Endothelial cell of umbilical vein (primary cell): ENCODE measurements around the gene JARID2. TPM values are rescaled to one million over a fixed set of nuclear protein-coding genes. Genes with fewer than 3 reads are reported as not detected.

Experiments used
- BruUV-seq: library from RNA; stranded (reverse); fragments of 400-500 nt; replicated peaks from 2 replicates; lab custom pipeline; 2021; lab: Mats Ljungman, UMichigan
- CTCF ChIA-PET: fragments of 300-600, 350-600 bp; sonication (Branson Sonifier 250); formaldehyde crosslinking; loops from one replicate; lab custom pipeline; 2021; ENCODE audit warnings: antibody characterized with exemption, inconsistent platforms; lab: Charles Lee
- POLR2A ChIA-PET: fragments of 300-600, 350-600 bp; sonication (Branson Sonifier 250); formaldehyde crosslinking; loops from one replicate; lab custom pipeline; 2021; ENCODE audit warnings: antibody characterized with exemption, inconsistent platforms; lab: Charles Lee
- DNase-seq: peaks from one replicate; pipeline ENCODE4 v3.0.0-alpha.2; 2011; ENCODE audit warnings: low read depth, low spot score
- FAIRE-seq: peaks from 2 replicates; lab custom pipeline; 2011; peaks lifted over from hg19 to GRCh38; lab: Jason Lieb, UNC
- H2AFZ ChIP-seq: 2 replicates; pipeline ENCODE4 v1.6.0; 2012; ENCODE audit warnings: low read depth, low read length, control low read depth, inconsistent platforms
- H3K27ac ChIP-seq: 2 replicates; pipeline ENCODE4 v1.5.1; 2011; ENCODE audit warnings: low read depth, mild to moderate bottlenecking, control low read depth, low read length, moderate library complexity; ENCODE audit not compliant: insufficient read depth
- H3K27me3 ChIP-seq, 2 experiments: 2 replicates each; pipeline versions ENCODE4 v1.6.0 to v1.6.1; 2011; ENCODE audit warnings: low read length in 2 of 2, mixed read lengths in 1 of 2; ENCODE audit not compliant: control insufficient read depth in 2 of 2, insufficient read depth in 2 of 2
- H3K36me3 ChIP-seq, 2 experiments: 2 replicates in 1 of 2; 3 replicates in 1 of 2; pipeline ENCODE4 v1.5.1; 2011; ENCODE audit warnings: low read length in 2 of 2, mild to moderate bottlenecking in 1 of 2, moderate library complexity in 1 of 2; ENCODE audit not compliant: control insufficient read depth in 2 of 2, insufficient read depth in 2 of 2; ENCODE audit errors: extremely low read depth in 1 of 2
- H3K4me1 ChIP-seq: 3 replicates; pipeline ENCODE4 v1.5.1; 2011; ENCODE audit warnings: mild to moderate bottlenecking, low read length; ENCODE audit not compliant: control insufficient read depth, insufficient read depth; ENCODE audit errors: extremely low read depth
- H3K4me2 ChIP-seq: 2 replicates; pipeline ENCODE4 v1.6.1; 2011; ENCODE audit warnings: low read length, control low read depth, mixed read lengths; ENCODE audit not compliant: insufficient read depth
- H3K4me3 ChIP-seq, 3 experiments: fragments of 200-600 bp in 1 of 3; sonication (generic), shearing (Covaris generic) in 1 of 3; replicated peaks in 1 of 3; 2 replicates each; pipeline ENCODE4 v1.5.1; 2011 to 2016; ENCODE audit warnings: control low read depth in 3 of 3, low read length in 3 of 3, mild to moderate bottlenecking in 2 of 3, inconsistent platforms in 1 of 3, low read depth in 1 of 3, moderate library complexity in 1 of 3; ENCODE audit not compliant: insufficient read depth in 1 of 3
- H3K79me2 ChIP-seq: 2 replicates; pipeline ENCODE4 v1.6.0; 2012; ENCODE audit warnings: low read length, inconsistent platforms; ENCODE audit not compliant: control insufficient read depth, insufficient read depth
- H3K9ac ChIP-seq: replicated peaks from 2 replicates; pipeline ENCODE3; 2011; ENCODE audit warnings: low read length, control low read depth; ENCODE audit not compliant: insufficient read depth; ENCODE audit errors: extremely low read depth
- H3K9me1 ChIP-seq: replicated peaks from 3 replicates; pipeline ENCODE4 v1.6.0; 2011; ENCODE audit warnings: mild to moderate bottlenecking, low read length; ENCODE audit not compliant: control insufficient read depth, insufficient read depth; ENCODE audit errors: extremely low read depth
- H3K9me3 ChIP-seq: replicated peaks from 2 replicates; pipeline ENCODE4 v1.5.1; 2012; ENCODE audit warnings: low read length, inconsistent platforms; ENCODE audit not compliant: control insufficient read depth, insufficient read depth
- H4K20me1 ChIP-seq: replicated peaks from 2 replicates; pipeline ENCODE3; 2011; ENCODE audit warnings: mild to moderate bottlenecking, low read length; ENCODE audit not compliant: control insufficient read depth, insufficient read depth; ENCODE audit errors: extremely low read depth
- CTCF ChIP-seq, 2 donors: IDR thresholded peaks; 1 replicate in 1 of 2; 2 replicates in 1 of 2; pipeline ENCODE4 v1.5.1; 2011; ENCODE audit warnings: low read length in 2 of 2, mild to moderate bottlenecking in 2 of 2, moderate library complexity in 2 of 2, control low read depth in 1 of 2, inconsistent platforms in 1 of 2, low read depth in 1 of 2; ENCODE audit not compliant: insufficient read depth in 1 of 2; ENCODE audit errors: extremely low read depth in 1 of 2
- EZH2 ChIP-seq: IDR thresholded peaks from 2 replicates; pipeline ENCODE4 v1.6.1; 2012; ENCODE audit warnings: borderline replicate concordance, low read depth, mild to moderate bottlenecking, moderate library complexity, low read length, inconsistent platforms; ENCODE audit not compliant: severe bottlenecking
- FOS ChIP-seq: IDR thresholded peaks from 2 replicates; pipeline ENCODE4 v1.6.1; 2011; ENCODE audit warnings: mild to moderate bottlenecking, low read length, moderate library complexity, borderline replicate concordance; ENCODE audit not compliant: insufficient read depth
- GATA2 ChIP-seq: IDR thresholded peaks from 2 replicates; pipeline ENCODE4 v1.7.0; 2011; ENCODE audit warnings: low read depth, mild to moderate bottlenecking, moderate library complexity, mixed read lengths, low read length; ENCODE audit not compliant: insufficient read length, insufficient read depth
- JUN ChIP-seq: IDR thresholded peaks from 2 replicates; pipeline ENCODE4 v1.6.1; 2011; ENCODE audit warnings: borderline replicate concordance, low read depth; ENCODE audit not compliant: insufficient read length, insufficient read depth
- MAX ChIP-seq: IDR thresholded peaks from 2 replicates; pipeline ENCODE4 v1.6.1; 2011; ENCODE audit not compliant: insufficient read depth, insufficient read length
- MYC ChIP-seq: IDR thresholded peaks from one replicate; pipeline ENCODE4 v1.6.1; 2011; ENCODE audit warnings: mild to moderate bottlenecking, low read depth, low read length
- POLR2A ChIP-seq: IDR thresholded peaks from 2 replicates; pipeline ENCODE4 v1.6.1; 2012; ENCODE audit warnings: low read depth, mild to moderate bottlenecking, control low read depth, low read length
- POLR2AphosphoS5 ChIP-seq: IDR thresholded peaks from 2 replicates; pipeline ENCODE4 v1.6.1; 2012; ENCODE audit warnings: low read depth, mild to moderate bottlenecking, control low read depth, low read length, moderate library complexity; ENCODE audit not compliant: insufficient read depth
- dilution Hi-C: fragments of 300-500 bp; cut with MboI; formaldehyde crosslinking; loops from one replicate; pipeline ENCODE4 v1.15.0; 2019; ENCODE audit warnings: low sequenced_read_pairs; ENCODE audit not compliant: extremely low pct_ligation_motif_present
- intact Hi-C: fragments of 100-400 bp; cut with micrococcal nuclease; formaldehyde crosslinking; loops from one replicate; pipeline ENCODE4 v1.10.0; 2022
- polyA plus RNA-seq, 4 experiments: library from polyadenylated mRNA; depleted of rRNA in 3 of 4; stranded (reverse) in 3 of 4; unstranded in 1 of 4; fragments of >200 nt; gene quantifications; 2 replicates each; pipeline versions ENCODE4 v1.2.1 to v1.2.3, GENCODE V29; 2011 to 2012; ENCODE audit warnings: missing spikeins in 1 of 4
- total RNA-seq: library from RNA; stranded (reverse); gene quantifications from 2 replicates; pipeline ENCODE4 v1.2.3, GENCODE V29; 2021

Gene JARID2
- total and polyA plus RNA-seq, 2 donors (not counting 3 experiments of a cell fraction or from before 2014, with no cell fraction given) = 2.9 to 10.6 TPM

DNA sequence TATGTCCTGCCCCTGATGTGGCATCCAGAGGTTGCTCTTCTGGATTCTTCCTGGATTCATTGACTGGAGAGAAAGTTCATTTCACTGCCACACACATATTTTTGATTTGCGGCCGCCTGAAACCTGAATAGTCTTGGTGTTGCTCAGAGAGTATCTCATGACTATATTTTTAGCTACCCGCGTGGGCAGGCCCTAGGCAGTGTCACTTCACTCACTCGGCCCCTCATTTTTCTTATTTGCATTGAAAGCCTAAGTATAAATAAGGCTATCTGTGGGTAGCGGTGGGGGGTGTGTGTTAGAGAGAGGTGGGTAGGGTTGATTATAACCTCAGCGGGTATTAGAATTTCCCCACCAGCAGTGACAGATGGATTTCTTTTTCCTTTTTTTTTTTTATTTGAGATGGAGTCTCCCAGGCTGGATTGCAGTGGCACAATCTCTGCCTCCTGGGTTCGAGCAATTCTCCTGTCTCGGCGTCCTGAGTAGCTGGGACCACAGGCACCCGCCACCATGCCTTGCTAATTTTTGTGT is 113.5 kb downstream of the JARID2 start:
- H3K4me3 ChIP-seq = no peak overlapping the region
- H3K9me1 ChIP-seq = no peaks in the 10 kb centered on the region
- no peaks in the 10 kb centered on the region for H3K27me3 ChIP-seq
- peaks cover 2% of the 10 kb centered on the region for H3K4me1 ChIP-seq
- POLR2A ChIA-PET = no interaction called here
- no peaks in the 10 kb centered on the region for H3K79me2 ChIP-seq
- H4K20me1 ChIP-seq = peaks cover 2% of the 10 kb centered on the region
- no peak overlapping the region for H2AFZ ChIP-seq
- H3K9me3 ChIP-seq = no peaks in the 10 kb centered on the region
- FAIRE-seq = no peak
- no peak overlapping the region for H3K4me2 ChIP-seq
- no peak for DNase-seq
- no peak for TF ChIP-seq EZH2
- no peak for TF ChIP-seq POLR2AphosphoS5
- H3K36me3 ChIP-seq = no peaks in the 10 kb centered on the region
- no peak overlapping the region for H3K27ac ChIP-seq
- intact Hi-C loops = no loop called here
- BruUV-seq = no TSS peak
- CTCF ChIA-PET = interaction anchor here (0.5 kb wide), 1 partner anchor 76 kb away, joined by 3 read pairs; no protein-coding TSS in a partner anchor
- dilution Hi-C loops = no loop called here
- no peak overlapping the region for H3K9ac ChIP-seq

DNA sequence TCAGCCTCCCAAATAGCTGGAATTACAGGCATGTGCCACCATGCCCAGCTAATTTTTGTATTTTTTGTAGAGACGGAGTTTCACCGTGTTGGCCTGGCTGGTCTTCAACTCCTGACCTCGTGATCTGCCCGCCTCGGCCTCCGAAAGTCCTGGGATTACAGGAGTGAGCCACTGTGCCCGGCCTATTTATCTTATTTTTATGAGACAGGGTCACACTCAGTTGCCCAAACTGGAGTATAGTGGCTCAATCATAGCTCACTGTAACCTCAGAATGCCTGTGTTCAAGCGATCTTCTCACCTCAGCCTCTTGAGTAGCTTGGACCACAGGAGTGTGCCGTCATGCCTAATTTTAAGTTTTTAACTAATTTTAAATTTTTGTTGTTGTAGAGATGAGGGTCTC is 114.4 kb downstream of the JARID2 start:
- Histone ChIP-seq H2AFZ (no peak overlapping the region), H3K9me3 (no peaks in the 10 kb centered on the region), H3K27me3 (no peaks in the 10 kb centered on the region), H3K36me3 (no peaks in the 10 kb centered on the region), H3K9me1 (no peaks in the 10 kb centered on the region), H3K4me1 (no peaks in the 10 kb centered on the region), H3K4me3 (no peak overlapping the region), H3K27ac (no peak overlapping the region), H3K9ac (no peak overlapping the region), H4K20me1 (peaks cover 2% of the 10 kb centered on the region), H3K79me2 (no peaks in the 10 kb centered on the region), H3K4me2 (no peak overlapping the region)
- ChIA-PET CTCF (interaction anchor here (0.6 kb wide), 1 partner anchor 28 kb away, joined by 3 read pairs; no protein-coding TSS in a partner anchor), POLR2A (no interaction called here)
- dilution Hi-C loops (no loop called here), intact Hi-C loops (no loop called here)
- FAIRE-seq (no peak), DNase-seq (no peak)
- BruUV-seq = no TSS peak
- TF ChIP-seq GATA2 = no peak
- TF ChIP-seq POLR2AphosphoS5 = no peak
- TF ChIP-seq JUN = no peak
- TF ChIP-seq CTCF (IDR thresholded peaks at IDR 0.05; ENCODE audit: extremely low read depth in 1 of 2, insufficient read depth in 1 of 2, low read depth in 1 of 2, low read length in 2 of 2) = no peak
- no peak for TF ChIP-seq EZH2
- TF ChIP-seq POLR2A = no peak
- TF ChIP-seq FOS = no peak
- no peak for TF ChIP-seq MYC
- no peak for TF ChIP-seq MAX
